Fibroblast of pulmonary artery (primary cell): ENCODE data around the gene GTF2E1.
"Not testable (repeated sequence)": the region's sequence is repeated elsewhere in the genome, so short reads cannot be mapped to it uniquely, and the experiment has no call there.

Experiments
- DNase-seq: peaks from one replicate; pipeline ENCODE4 v3.0.0-alpha.2; 2010; ENCODE audit warnings: low read depth
- H3K4me3 ChIP-seq: replicated peaks from 2 replicates; pipeline ENCODE4 v1.5.1; 2011; ENCODE audit warnings: low read depth, mild to moderate bottlenecking, control low read depth, low read length, moderate library complexity
- TF ChIP-seq, protein P1 (sequence below): IDR thresholded peaks from 2 replicates; pipeline ENCODE4 v1.5.1; 2011; ENCODE audit warnings: mild to moderate bottlenecking, control low read depth, low read length, inconsistent platforms; ENCODE audit errors: missing control alignments

The GTF2E1 gene

GRCh38 chr3:120778776-120779175 lies 36.2 kb downstream of the GTF2E1 start:
- H3K4me3 ChIP-seq, result no peak overlapping the region
- no peak for DNase-seq
- TF ChIP-seq, protein P1, sequence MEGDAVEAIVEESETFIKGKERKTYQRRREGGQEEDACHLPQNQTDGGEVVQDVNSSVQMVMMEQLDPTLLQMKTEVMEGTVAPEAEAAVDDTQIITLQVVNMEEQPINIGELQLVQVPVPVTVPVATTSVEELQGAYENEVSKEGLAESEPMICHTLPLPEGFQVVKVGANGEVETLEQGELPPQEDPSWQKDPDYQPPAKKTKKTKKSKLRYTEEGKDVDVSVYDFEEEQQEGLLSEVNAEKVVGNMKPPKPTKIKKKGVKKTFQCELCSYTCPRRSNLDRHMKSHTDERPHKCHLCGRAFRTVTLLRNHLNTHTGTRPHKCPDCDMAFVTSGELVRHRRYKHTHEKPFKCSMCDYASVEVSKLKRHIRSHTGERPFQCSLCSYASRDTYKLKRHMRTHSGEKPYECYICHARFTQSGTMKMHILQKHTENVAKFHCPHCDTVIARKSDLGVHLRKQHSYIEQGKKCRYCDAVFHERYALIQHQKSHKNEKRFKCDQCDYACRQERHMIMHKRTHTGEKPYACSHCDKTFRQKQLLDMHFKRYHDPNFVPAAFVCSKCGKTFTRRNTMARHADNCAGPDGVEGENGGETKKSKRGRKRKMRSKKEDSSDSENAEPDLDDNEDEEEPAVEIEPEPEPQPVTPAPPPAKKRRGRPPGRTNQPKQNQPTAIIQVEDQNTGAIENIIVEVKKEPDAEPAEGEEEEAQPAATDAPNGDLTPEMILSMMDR, result no peak

GRCh38 chr3:120780977-120781376 lies 38.4 kb downstream of the GTF2E1 start:
- peak; percentile 83 for DNase-seq

DNA sequence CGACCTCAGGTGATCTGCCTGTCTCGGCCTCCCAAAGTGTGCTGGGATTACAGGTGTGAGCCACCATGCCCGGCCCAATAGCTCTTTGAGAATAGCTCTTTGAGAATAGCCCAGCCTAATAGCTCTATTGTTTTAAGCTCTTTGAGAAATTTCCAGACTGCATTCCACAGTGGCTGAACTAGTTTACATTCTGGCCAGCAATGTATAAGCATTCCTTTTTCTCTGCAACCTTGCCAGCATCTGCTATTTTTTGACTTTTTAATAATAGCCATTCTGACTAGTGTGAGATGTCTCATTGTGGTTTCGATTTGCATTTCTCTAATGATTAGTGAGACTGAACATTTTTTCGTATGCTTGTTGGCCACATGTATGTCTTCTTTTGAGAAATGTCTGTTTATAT lies 43.3 kb downstream of the GTF2E1 start:
- peak; percentile 60 for DNase-seq
- not testable (repeated sequence) for H3K4me3 ChIP-seq

More at GRCh38 chr3:120780977-120781376, 38.4 kb downstream of the GTF2E1 start:
- TF ChIP-seq, protein P1, result no peak
- H3K4me3 ChIP-seq, result no peak overlapping the region

DNA sequence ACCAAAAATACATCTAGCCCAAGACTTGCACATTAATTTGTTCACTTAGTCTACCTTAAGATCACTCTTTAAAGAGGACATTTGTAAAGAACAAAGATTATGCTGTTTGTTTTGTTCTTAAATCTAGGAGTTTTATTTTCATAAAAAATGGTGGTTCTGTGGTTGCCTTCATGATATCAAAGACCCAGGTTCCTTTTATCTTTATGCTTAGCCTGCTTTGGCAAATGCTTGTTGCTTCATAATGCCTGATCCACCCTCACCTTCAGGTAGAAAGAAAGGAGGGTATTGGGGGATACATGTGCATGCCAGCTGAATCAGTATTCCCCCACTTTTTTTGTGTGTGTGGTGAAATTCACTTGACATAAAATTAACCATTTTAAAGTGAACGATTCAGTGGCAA lies 48.5 kb downstream of the GTF2E1 start:
- no peak overlapping the region for H3K4me3 ChIP-seq
- TF ChIP-seq, protein P1, result no peak
- no peak for DNase-seq

- TF ChIP-seq, protein P1, result no peak
- peak; percentile 50 for DNase-seq
- no peak overlapping the region for H3K4me3 ChIP-seq
Measured at GRCh38 chr3:120791913-120792312, 49.4 kb downstream of the GTF2E1 start.

GRCh38 chr3:120793601-120794000 lies 51.1 kb downstream of the GTF2E1 start:
- H3K4me3 ChIP-seq, result no peak overlapping the region
- DNase-seq, result no peak
- TF ChIP-seq, protein P1, result no peak

DNA sequence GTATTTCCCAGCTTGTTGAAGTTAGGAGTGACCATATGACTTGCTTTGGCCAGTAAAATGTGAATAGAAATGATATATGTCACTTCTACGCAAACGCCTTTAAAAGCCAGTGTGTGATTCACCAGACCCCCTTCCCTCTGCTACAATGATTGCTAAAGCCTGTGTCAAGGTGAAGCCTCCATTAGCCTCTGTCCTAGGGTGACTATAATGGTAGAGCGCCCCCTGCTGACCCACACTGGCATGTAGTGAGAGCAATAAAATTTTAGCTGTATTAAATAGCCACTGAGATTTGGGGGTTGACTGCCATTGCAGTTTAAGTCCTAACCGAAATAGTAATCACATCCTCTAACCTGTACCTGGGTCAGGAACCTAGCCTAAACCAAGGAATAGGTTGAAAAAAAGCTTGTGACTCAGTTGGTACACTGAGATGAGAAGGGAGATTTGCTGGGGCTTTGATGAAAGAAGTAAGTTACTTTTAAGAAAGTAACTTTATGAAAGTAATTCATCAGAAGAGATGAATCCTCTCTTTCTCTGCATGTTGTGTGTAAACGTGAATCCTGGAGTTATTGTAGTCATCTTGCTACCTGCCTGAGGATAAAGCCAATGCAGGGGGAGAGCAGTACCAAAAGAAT lies 52.6 kb downstream of the GTF2E1 start:
- no peak overlapping the region for H3K4me3 ChIP-seq
- TF ChIP-seq, protein P1, result peak; percentile 87
- DNase-seq, result peak; percentile 86
